NK-92 treated with Interleukin-12 subunit alpha and Interleukin-12 subunit beta, amount 100 ng/mL, for 24 hours (cell line): ENCODE measurements around the gene APOL5.

Source experiments
- DNase-seq: peaks from one replicate; lab custom pipeline; 2025; lab: John Stamatoyannopoulos, UW

APOL5 gene

DNA sequence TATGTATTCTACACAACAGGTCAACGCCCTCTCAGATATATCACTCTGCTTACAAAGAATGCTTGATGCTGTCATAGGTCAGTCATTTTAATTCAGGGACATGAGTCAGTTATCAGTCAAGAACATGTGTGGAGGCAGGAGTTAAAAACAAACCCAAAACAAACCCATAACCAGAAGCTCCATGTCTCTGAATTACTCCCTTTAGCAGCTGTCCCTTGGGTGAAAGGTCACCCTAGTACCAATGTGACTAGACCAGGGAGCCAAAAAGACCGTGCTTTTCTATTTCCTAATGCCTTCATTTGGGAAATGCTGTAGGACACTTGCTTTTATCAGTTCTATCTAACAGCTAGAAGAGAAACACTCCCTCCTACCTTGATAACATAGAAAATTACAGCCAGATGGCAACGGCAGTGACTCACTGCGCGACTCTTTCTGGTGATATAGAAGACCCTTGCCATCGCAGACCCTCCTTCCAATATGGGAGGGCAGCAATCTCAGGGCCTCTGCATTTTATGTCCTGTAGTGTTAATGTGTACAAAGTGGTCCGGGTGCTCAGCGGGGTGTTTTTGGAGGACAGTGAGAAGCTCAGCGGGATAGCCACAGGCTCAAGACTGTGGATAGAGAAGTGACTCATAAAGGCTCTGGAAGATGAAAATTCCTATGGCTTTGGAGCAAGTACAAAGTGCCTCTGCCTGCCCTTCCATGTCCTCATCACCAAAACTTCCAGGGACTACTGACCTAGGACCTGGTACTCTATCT is 24.8 kb downstream of the APOL5 start:
- no peak for DNase-seq

DNA sequence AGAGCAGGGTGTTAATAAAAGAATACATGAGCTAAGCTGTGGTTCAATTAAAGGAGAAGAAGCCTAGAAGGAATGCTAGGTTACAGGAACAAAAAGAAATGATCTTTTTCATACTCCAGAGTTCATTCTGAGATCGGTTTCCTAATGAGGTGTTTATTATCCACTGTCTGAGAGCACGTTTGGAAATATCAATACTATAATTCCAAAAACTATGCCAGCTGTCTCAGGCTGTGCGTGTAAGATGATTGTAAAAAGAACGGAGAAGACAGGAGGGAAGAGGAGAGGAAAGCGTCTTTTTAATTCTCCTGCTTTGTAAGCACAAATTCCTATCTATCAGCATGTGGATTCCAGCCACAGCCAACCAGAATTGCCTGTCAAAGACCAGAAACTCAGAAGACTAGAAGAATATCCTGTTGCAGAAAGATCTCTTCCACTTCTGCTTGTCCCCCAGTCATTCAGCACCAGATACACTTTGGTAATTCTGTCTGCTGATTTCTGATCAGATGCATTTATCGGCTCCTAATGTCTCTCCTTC is 25.7 kb downstream of the APOL5 start:
- DNase-seq, result no peak

DNA sequence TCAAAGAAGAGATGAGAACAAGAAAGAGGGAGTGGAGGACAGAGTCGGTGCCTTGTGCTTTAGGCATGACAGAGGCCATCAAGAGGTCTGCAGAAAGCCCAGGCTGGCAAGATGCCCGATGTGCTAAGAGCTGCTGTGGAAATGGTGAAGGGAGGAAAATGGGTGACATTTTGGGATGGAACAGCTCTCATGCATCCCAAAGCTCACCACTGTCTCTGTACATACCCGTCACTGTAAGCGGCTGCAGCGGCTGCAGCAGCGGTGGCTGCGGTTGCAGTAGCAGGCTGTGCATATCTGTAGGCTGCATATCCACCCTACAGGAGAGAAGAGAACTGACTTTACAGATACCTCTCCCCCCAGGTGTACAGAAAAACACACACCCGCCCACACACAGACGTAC is 28.6 kb downstream of the APOL5 start:
- DNase-seq, result no peak

DNA sequence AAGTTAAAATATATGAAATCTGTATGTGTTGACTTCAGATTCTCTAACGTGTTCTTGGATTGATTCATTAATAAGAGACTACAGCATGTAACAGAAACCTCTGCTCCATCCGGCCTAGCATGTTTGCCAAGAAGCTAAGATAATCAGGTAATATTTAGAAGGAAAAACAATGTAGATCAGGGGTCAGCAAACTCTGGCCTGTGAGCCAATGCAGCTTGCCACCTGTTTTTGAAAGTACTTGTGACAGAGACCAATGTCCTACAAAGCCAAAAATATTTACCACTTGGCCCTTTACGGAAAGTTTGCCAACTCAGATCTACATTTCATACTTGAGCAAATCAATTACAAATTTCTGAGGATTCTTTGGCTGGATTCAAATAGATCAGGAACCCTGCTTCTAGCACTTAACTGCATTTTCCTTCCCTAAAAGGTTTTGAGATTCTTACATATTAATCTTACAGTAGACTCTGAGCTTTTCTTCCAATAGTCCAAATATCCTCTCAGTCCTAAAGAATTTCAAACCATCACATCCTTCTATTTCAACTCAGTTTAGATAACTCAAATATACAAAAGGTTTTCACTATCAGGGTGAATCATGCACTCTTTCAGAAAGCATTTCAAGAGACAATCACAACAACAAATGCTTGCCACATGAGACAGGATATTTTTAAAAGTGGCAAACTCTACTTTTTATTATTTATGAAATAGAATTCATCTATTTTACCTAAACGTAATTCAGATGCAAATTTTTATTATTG is 29.5 kb downstream of the APOL5 start:
- DNase-seq, result no peak

DNA sequence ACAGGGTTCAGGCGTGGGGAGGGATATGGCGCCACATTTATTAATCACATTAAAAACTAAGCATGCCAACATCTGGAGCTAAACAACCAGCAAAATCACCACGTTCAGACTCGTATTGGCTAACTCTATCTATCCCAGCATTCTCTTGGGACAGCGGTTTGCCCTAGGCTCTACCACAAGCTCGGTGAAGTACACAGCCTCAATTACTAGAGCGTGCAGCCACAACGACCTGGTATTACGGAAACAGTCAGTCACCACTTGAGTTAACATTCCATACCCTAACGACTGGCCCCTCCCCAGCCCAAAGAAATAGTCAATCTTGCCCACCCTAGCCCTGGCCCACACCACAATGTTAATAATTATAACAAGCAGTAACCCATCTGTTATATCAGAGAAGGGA is 32.1 kb downstream of the APOL5 start:
- no peak for DNase-seq

DNA sequence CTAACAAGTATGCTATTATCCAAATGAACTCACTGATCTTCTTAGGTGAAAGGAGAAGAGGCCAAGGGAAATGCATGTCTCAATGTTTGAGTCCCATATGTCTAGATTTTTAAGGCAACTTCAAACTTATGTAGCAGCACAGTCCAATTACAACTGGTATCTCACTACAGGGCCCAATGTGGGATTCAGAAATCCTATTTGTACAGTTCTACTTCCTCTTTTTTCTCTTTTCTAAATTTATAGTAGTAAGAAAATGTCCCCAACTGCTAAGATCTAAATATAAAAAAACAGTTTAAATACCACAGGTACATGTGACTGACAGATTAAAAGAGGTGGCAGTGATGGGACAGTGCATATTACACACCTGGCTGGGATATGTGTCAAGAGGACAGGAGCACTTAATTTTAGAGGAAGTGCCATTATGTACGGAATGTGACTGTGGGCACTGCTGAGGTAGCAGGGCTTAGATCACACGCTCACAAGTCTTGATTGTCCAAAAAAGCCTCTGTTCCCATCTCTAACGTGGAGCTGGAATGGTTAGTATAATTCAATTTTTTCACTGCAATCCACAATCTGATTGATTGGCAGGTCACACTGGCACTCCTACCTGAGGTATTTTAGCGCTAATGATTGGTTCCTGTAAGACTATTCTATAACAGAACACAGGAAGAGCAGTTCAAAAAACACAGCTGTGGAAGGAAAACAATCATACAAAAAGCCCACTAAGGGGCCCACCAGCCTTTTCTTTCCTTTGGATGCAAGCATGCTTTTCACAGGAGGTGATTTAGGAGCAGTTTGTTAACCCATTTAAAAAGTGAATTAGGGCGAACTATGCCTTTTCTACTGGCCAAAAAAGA is 34.6 kb downstream of the APOL5 start:
- DNase-seq, result no peak

DNA sequence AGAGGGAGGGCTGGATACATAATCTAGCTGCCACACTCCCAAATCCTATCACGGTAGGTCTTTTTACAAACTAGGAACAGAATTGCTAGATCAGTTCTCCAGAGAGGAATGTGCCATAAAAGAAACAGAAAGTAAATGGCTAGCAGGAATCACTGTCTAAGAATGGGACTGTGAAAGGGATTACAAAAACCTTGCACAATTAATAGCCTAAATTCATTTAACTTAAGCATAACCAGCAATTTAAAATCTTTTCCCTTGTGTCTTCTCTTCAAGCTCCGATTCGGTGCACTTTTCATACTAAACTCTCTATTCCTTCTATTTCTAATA is 35.2 kb downstream of the APOL5 start:
- no peak for DNase-seq

DNA sequence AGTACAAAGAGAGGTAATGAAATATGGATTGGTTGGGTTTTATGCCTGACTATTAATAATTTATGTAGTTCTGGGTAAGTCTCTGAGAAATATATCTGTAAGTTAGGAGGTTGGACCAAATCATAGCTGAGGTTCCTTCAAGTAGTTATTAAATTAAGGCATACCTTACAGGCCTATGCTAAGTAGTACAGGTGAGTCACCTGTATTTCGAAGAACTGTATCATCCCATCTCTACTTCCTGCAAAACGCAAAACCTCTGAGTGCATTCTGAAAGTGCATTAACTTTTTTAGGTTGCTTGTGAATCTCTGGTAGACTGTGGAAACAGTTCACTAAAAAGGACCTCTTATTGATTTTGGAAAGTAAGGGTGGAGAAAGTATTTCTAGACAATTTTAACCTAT is 37.1 kb downstream of the APOL5 start:
- DNase-seq, result no peak

DNA sequence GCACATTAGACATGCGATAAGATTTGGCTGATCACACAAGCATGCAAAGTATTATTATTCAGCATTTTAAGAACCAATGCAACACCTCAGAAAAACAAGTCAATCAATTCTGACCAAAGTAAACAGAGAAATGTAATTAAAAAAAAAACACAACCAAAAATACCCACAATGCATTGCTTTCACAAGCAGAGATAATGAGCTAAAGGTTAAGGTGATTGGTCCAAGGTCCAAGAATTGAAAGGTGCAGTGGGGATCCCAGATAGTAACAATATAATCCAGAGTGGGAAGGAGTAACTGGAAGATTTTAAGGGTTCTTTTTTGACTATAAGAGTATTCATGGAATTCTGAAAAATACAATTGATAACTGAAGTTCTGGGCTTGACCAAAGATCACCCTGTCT is 39.0 kb downstream of the APOL5 start:
- no peak for DNase-seq

DNA sequence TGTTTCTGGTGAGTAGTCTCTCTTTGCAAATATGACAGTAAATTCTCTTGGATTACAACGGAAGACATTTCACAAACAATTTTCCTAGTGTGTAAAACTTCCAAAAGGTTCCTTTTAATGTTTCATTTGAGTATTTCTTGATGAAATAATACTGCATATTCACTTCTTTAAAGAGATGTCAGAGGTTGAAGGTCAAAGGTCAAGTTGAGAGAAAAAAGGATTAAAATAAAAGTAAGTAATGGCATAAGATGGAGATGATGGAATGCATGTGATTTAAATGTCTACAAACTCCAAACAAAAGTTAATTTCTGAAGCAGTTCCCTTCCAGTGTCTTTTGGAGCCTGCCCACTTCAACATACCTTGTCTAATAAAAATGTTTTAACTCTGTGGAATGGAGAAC is 40.7 kb downstream of the APOL5 start:
- no peak for DNase-seq

DNA sequence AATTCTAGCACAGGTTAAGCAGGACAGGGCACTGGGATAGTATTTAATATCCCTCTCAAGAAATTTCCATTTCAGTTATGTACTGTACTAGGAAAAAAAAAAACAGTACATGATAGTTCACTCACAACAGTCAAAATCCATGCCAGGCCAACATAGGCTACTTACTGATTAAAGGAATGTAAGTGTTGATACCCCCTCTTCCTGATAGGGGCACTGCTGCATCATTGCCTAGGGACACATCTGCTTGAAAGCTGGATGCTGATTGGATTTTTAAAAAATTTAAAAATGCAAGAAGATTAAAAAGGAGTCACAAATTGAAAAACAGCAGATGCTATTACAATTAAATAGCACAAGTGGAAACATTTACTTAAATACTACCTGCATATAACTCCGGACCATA is 43.4 kb downstream of the APOL5 start:
- no peak for DNase-seq

DNA sequence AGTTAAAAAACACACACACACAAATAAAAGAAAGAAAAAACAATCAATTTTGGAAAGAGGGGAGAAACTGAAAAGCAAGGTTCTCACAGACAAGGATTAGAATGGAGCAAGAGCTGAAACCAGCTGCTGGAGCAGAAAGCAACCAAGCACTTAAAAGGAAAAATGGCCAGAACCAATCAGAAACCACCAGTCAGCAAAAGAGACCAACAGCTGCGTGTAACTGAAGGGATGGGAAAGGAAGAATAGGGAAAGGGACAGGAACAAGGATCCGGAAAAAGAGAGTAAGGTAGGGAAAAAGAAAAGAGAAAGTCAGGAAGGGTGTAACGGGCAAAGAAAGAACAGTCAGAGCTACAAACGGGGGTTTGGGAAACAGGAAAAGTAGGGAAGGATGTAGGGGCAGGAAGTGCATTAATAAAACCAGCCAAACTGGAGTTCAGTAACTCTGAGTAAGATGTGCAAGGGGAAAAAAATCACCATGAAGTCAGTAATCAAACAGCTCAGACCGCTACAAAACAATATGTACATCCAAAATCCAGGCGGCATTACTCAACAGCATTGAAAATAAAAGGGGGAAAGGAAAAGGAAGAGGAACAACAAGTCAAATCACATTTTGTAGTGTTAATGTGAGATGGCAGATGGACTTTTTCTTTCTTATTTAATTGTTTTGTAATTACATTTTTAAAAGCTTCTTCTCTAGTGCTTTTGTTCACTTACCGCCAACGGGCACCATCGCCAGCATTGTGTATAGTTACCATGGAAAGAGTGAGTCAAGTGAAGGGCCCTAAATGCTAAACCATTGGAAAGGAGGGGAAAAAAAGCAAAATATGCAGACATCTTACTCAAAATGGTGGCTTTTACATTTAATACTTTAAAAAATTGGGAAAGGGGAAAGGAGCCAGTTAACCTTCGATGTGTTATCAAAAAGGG is 49.2 kb downstream of the APOL5 start:
- no peak for DNase-seq

DNA sequence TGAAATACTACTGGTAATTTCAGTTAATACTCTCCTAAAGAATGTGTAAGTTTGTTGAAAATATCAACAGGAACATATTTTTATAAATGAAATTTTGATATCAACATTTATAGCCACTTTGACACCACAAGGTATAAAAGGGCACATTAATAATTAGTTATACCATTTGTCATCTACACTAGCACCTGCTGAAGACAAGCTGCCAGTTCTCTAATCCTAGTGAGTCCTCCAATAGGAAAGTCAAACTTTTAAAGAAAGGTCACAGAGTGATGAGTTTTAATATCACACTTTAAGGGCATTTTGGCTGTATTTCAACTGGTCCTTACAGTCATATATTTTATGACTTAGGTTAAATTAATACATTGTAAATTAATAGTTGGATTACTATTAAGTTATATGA is 52.3 kb downstream of the APOL5 start:
- no peak for DNase-seq

DNA sequence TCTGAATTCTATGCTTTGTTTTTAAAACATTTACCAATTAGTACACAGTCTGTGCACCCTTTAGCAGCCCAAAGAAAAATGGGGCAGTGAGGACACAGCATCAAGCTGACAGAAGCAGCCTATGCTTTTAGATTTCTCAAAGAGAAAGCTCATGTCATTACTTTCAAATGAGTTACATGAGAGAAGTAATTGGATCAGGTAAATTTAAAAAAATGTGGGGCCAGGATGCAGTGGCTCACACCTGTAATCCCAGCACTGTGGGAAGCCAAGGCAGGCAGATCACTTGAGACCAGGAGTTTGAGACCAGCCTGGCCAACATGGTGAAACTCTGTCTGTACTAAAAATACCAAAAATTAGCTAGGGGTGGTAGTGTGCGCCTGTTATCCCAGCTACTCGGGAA is 57.7 kb downstream of the APOL5 start:
- DNase-seq, result no peak

DNA sequence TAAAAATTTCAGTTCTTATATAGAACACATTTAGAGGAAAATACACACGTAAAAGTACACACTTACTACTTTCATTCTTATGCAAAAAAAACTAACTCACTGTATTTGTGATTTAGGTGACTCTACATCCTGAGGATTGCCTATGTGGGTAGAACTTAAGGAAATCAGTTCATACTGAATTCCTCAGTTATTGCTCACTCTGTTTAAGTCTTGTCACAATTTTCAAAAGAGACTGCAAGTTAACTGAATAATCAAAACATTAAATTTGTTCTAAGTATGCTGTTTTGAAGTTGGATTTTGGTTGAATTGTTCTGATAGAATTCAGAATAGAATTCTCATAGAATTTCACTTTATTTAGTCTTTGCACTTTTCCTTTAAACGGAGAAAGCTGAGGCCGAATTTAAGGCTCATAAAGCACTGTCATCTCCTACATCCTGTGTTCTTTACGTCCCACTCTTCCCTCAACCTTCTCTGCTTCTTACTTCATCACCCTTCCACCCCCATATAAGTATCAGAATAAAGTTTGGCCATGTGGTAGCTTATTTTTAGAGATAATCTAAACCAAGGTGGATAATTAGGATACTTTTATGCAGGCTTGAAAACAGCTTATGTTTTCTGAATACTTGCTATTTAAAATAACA is 59.8 kb downstream of the APOL5 start:
- DNase-seq, result no peak
